B cell (primary cell): Measurements from ENCODE around the gene STX1B. TPM values are rescaled to one million over a fixed set of nuclear protein-coding genes. Genes with fewer than 3 reads are reported as not detected.

Source experiments
- ATAC-seq: fragments of 200-7000 bp; cut with Tn5 transposase; one replicate; pipeline ENCODE4 v1.10.0; 2021; ENCODE audit warnings: low read depth, mild to moderate bottlenecking, moderate number of reproducible peaks, moderate library complexity
- CTCF ChIA-PET: fragments of 350-600 bp; sonication (Branson Sonifier 250); formaldehyde crosslinking; loops from one replicate; lab custom pipeline; 2021; ENCODE audit warnings: antibody characterized with exemption, inconsistent platforms; lab: Charles Lee
- POLR2A ChIA-PET: fragments of 350-600 bp; sonication (Branson Sonifier 250); formaldehyde crosslinking; loops from one replicate; lab custom pipeline; 2021; ENCODE audit warnings: antibody characterized with exemption; lab: Charles Lee
- DNase-seq: peaks from one replicate; pipeline ENCODE4 v3.0.0; 2013
- H2AFZ ChIP-seq: 2 replicates; pipeline ENCODE4 v1.6.1; 2012; ENCODE audit warnings: mild to moderate bottlenecking, low read depth, low read length; ENCODE audit not compliant: insufficient read depth, poor library complexity, severe bottlenecking
- H3K27ac ChIP-seq, 2 donors: 1 replicate in 1 of 2; 2 replicates in 1 of 2; pipeline ENCODE4 v1.5.1; 2012 to 2013; ENCODE audit warnings: low read length in 2 of 2, mild to moderate bottlenecking in 2 of 2, moderate library complexity in 1 of 2
- H3K27me3 ChIP-seq, 4 experiments: fragments of 200-600 bp in 1 of 4; sonication (generic) in 1 of 4; replicated peaks in 1 of 4; 1 replicate in 2 of 4; 2 replicates in 2 of 4; pipeline versions ENCODE4 v1.6.1 to v1.7.0; 2013 to 2016; ENCODE audit warnings: low read length in 3 of 4, mild to moderate bottlenecking in 2 of 4, mixed read lengths in 1 of 4, moderate library complexity in 1 of 4; ENCODE audit not compliant: insufficient read depth in 4 of 4, control insufficient read depth in 3 of 4; ENCODE audit errors: control extremely low read depth in 1 of 4
- H3K36me3 ChIP-seq, 2 experiments: replicated peaks in 1 of 2; 1 replicate in 1 of 2; 2 replicates in 1 of 2; pipeline versions ENCODE4 v1.6.1 to v1.7.1; 2013; ENCODE audit warnings: low read length in 1 of 2; ENCODE audit not compliant: insufficient read depth in 2 of 2, control insufficient read depth in 1 of 2; ENCODE audit errors: control extremely low read depth in 1 of 2, extremely low read depth in 1 of 2
- H3K4me1 ChIP-seq, 2 donors: fragments of 200-600 bp in 1 of 2; sonication (generic) in 1 of 2; 1 replicate in 1 of 2; 2 replicates in 1 of 2; pipeline versions ENCODE4 v1.5.1 to v1.6.1; 2013 to 2017; ENCODE audit warnings: low read length in 2 of 2; ENCODE audit not compliant: control insufficient read depth in 2 of 2, insufficient read depth in 2 of 2
- H3K4me2 ChIP-seq: replicated peaks from 2 replicates; pipeline ENCODE3; 2012; ENCODE audit warnings: mild to moderate bottlenecking, low read depth, low read length; ENCODE audit not compliant: poor library complexity, severe bottlenecking
- H3K4me3 ChIP-seq, 5 experiments: fragments of 200-600 bp in 1 of 5; sonication (generic) in 1 of 5; 1 replicate in 3 of 5; 2 replicates in 2 of 5; pipeline versions ENCODE4 v1.5.1 to v1.7.0; 2011 to 2016; ENCODE audit warnings: low read length in 4 of 5, mild to moderate bottlenecking in 4 of 5, low read depth in 2 of 5, control low read depth in 1 of 5, moderate library complexity in 1 of 5; ENCODE audit not compliant: insufficient read depth in 1 of 5; ENCODE audit errors: control extremely low read depth in 1 of 5, extremely low read depth in 1 of 5
- H3K79me2 ChIP-seq: fragments of 200-600 bp; sonication (generic); one replicate; pipeline ENCODE4 v1.6.0; 2016; ENCODE audit warnings: low read length; ENCODE audit not compliant: control insufficient read depth, insufficient read depth
- H3K9ac ChIP-seq: fragments of 200-600 bp; sonication (generic); 2 replicates; pipeline ENCODE4 v1.6.1; 2017; ENCODE audit warnings: mild to moderate bottlenecking, low read length, moderate library complexity
- H3K9me3 ChIP-seq, 3 donors: one replicate each; pipeline versions ENCODE4 v1.6.1 to v1.7.1; 2013; ENCODE audit warnings: low read length in 2 of 3; ENCODE audit not compliant: control insufficient read depth in 2 of 3, insufficient read depth in 1 of 3; ENCODE audit errors: control extremely low read depth in 1 of 3
- H4K20me1 ChIP-seq: 2 replicates; pipeline ENCODE4 v1.6.0; 2012; ENCODE audit warnings: mild to moderate bottlenecking, low read length; ENCODE audit not compliant: insufficient read depth, control insufficient read depth, poor library complexity, severe bottlenecking
- H3K27ac Mint-ChIP-seq: one replicate; pipeline ENCODE4 v1.8.0; 2021; ENCODE audit warnings: mixed read lengths
- H3K27me3 Mint-ChIP-seq: one replicate; pipeline ENCODE4 v1.8.0; 2021; ENCODE audit warnings: mixed read lengths
- H3K4me1 Mint-ChIP-seq: one replicate; pipeline ENCODE4 v1.8.0; 2021; ENCODE audit warnings: mixed read lengths
- H3K4me3 Mint-ChIP-seq: one replicate; pipeline ENCODE4 v1.8.0; 2021; ENCODE audit warnings: mixed read lengths
- H3K9me3 Mint-ChIP-seq: one replicate; pipeline ENCODE4 v1.8.0; 2022; ENCODE audit warnings: mixed read lengths; ENCODE audit not compliant: insufficient read depth
- EZH2 ChIP-seq: IDR thresholded peaks from 2 replicates; pipeline ENCODE4 v1.6.1; 2012; ENCODE audit warnings: borderline replicate concordance, low read depth, mild to moderate bottlenecking, moderate library complexity, low read length; ENCODE audit not compliant: insufficient read depth, poor library complexity, severe bottlenecking
- WGBS: methylation state at CpG from one replicate; pipeline ENCODE4 v1.1.5; 2013; ENCODE audit warnings: missing lambda C conversion rate; ENCODE audit not compliant: insufficient coverage; 5-methylcytosine and 5-hydroxymethylcytosine counted together
- intact Hi-C: fragments of 100-400 bp; cut with micrococcal nuclease; formaldehyde crosslinking; loops from one replicate; pipeline ENCODE4 v1.10.0; 2022
- polyA plus RNA-seq: library from polyadenylated mRNA; depleted of rRNA; stranded (reverse); fragments of >200 nt; gene quantifications from 2 replicates; pipeline ENCODE4 v1.2.3, GENCODE V29; 2012
- total RNA-seq, 2 donors: library from RNA; stranded (reverse); fragments of 120-200 nt in 1 of 2; gene quantifications; 1 replicate in 1 of 2; 2 replicates in 1 of 2; pipeline versions ENCODE4 v1.2.3 to v1.2.4, GENCODE V29; 2013 to 2022
- TF ChIP-seq, protein P1 (sequence below): fragments of 200-600 bp; IDR thresholded peaks from one replicate; pipeline ENCODE4 v1.8.0; 2022; ENCODE audit warnings: antibody characterized with exemption, mild to moderate bottlenecking

STX1B gene
- total and polyA plus RNA-seq, 2 donors (not counting 1 experiment from before 2014, with no cell fraction given) = 2.1 to 2.2 TPM

GRCh38 chr16:31000671-31001382 lies 9.6 kb downstream of the STX1B start:
- ATAC-seq (no peak), DNase-seq (no peak)
- no peak for TF ChIP-seq EZH2
- TF ChIP-seq, protein P1, sequence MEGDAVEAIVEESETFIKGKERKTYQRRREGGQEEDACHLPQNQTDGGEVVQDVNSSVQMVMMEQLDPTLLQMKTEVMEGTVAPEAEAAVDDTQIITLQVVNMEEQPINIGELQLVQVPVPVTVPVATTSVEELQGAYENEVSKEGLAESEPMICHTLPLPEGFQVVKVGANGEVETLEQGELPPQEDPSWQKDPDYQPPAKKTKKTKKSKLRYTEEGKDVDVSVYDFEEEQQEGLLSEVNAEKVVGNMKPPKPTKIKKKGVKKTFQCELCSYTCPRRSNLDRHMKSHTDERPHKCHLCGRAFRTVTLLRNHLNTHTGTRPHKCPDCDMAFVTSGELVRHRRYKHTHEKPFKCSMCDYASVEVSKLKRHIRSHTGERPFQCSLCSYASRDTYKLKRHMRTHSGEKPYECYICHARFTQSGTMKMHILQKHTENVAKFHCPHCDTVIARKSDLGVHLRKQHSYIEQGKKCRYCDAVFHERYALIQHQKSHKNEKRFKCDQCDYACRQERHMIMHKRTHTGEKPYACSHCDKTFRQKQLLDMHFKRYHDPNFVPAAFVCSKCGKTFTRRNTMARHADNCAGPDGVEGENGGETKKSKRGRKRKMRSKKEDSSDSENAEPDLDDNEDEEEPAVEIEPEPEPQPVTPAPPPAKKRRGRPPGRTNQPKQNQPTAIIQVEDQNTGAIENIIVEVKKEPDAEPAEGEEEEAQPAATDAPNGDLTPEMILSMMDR = no peak
- no peaks in the 10 kb centered on the region for H3K36me3 ChIP-seq
- no peaks in the 10 kb centered on the region for H3K79me2 ChIP-seq
- Mint-ChIP-seq H3K4me3 (no peak overlapping the region), H3K4me1 (peaks cover 7% of the 10 kb centered on the region), H3K27ac (no peak overlapping the region), H3K27me3 (no peaks in the 10 kb centered on the region), H3K9me3 (no peaks in the 10 kb centered on the region)
- no peak overlapping the region for H3K9ac ChIP-seq
- H3K27me3 ChIP-seq = peaks cover 0 to 7% (median 0%) of the 10 kb centered on the region in 4 experiments
- H3K4me1 ChIP-seq = peaks cover 9 to 13% of the 10 kb centered on the region in 2 donors
- H3K4me2 ChIP-seq = no peak overlapping the region
- H2AFZ ChIP-seq = no peak overlapping the region
- peaks cover 0 to 5% (median 0%) of the 10 kb centered on the region in 3 donors for H3K9me3 ChIP-seq
- H3K4me3 ChIP-seq = no peak overlapping the region
- 95% methylated on average over 12 of the region's 19 CpGs for WGBS
- intact Hi-C loops = no loop called here
- no peaks in the 10 kb centered on the region for H4K20me1 ChIP-seq
- no peak overlapping the region for H3K27ac ChIP-seq
- POLR2A ChIA-PET = no interaction called here
- CTCF ChIA-PET = interaction anchor here (0.8 to 2.1 kb wide), 2 partner anchors 15 to 17 kb away, joined by 4 to 7 read pairs; partner anchors contain the start of gene HSD3B7
